Measurements from ENCODE around the gene NHEJ1.

Gene NHEJ1

GRCh38 chr2:219090436-219091299 lies 69.9 kb downstream of the NHEJ1 start:
- DNase-seq = no peak

GRCh38 chr2:219089330-219089729 lies 71.3 kb downstream of the NHEJ1 start:
- no peak for DNase-seq

GRCh38 chr2:219087848-219088247 lies 72.8 kb downstream of the NHEJ1 start:
- DNase-seq = no peak

GRCh38 chr2:219087361-219087760 lies 73.3 kb downstream of the NHEJ1 start:
- DNase-seq = no peak

- no peak for DNase-seq
Observed at GRCh38 chr2:219086196-219086595, 74.4 kb downstream of the NHEJ1 start.

- no peak for DNase-seq
Observed at GRCh38 chr2:219084791-219085190, 75.8 kb downstream of the NHEJ1 start.

- DNase-seq = peak in 1 of 56 donors; percentile 35
Observed at GRCh38 chr2:219082332-219082958, 78.2 kb downstream of the NHEJ1 start.

GRCh38 chr2:219081701-219082331 lies 78.8 kb downstream of the NHEJ1 start:
- DNase-seq = no peak

- DNase-seq = no peak
Observed at GRCh38 chr2:219081096-219081495, 79.5 kb downstream of the NHEJ1 start.

GRCh38 chr2:219079417-219079816 lies 81.2 kb downstream of the NHEJ1 start:
- no peak for DNase-seq

- DNase-seq = no peak
Observed at GRCh38 chr2:219078951-219079350, 81.7 kb downstream of the NHEJ1 start.

- DNase-seq = no peak
Observed at GRCh38 chr2:219078126-219078525, 82.5 kb downstream of the NHEJ1 start.

- no peak for DNase-seq
Observed at GRCh38 chr2:219076253-219076652, 84.4 kb downstream of the NHEJ1 start.

GRCh38 chr2:219073413-219074129 lies 87.0 kb downstream of the NHEJ1 start:
- DNase-seq = peak in 5 of 56 donors; percentile 1 to 13 (median 3)

GRCh38 chr2:219072741-219073250 lies 87.8 kb downstream of the NHEJ1 start:
- no peak for DNase-seq

GRCh38 chr2:219071131-219071816 lies 89.3 kb downstream of the NHEJ1 start:
- DNase-seq = no peak

GRCh38 chr2:219065484-219065883 lies 95.1 kb downstream of the NHEJ1 start:
- no peak for DNase-seq

- no peak for DNase-seq
Observed at GRCh38 chr2:219062081-219062480, 98.5 kb downstream of the NHEJ1 start.

GRCh38 chr2:219060821-219061791 lies 99.5 kb downstream of the NHEJ1 start, which contains the start of gene IHH:
TSS of gene IHH (minus strand) at chr2:219060921. CDS start at chr2:219060467, 454 bp downstream.
- no peak for DNase-seq

Data from amygdala (tissue), 56 donors.